ENCODE results near the gene WDR73. TPM values are rescaled to one million over a fixed set of nuclear protein-coding genes. Genes with fewer than 3 reads are reported as not detected.

WDR73 gene
- total RNA-seq, 1 donor from 2014 or later, result 51.8 TPM

GRCh38 chr15:84661001-84661400 lies 6.9 kb upstream of the WDR73 start:
- Mint-ChIP-seq H3K4me1 (ENCODE audit: unreplicated experiment) (peaks cover 12% of the 10 kb centered on the region), H3K27me3 (peaks cover 5% of the 10 kb centered on the region), H3K36me3 (peaks cover 7% of the 10 kb centered on the region), H3K4me3 (no peak overlapping the region), H3K27ac (no peak overlapping the region), H3K9me3 (no peaks in the 10 kb centered on the region)
- TF ChIP-seq CTCF (conservative IDR thresholded peaks at IDR 0.05), result no peak
- no peak for DNase-seq (ENCODE audit: extremely low spot score, unreplicated experiment)

- H3K4me1 Mint-ChIP-seq (ENCODE audit: unreplicated experiment), result peaks cover 12% of the 10 kb centered on the region
- no peak for DNase-seq (ENCODE audit: extremely low spot score, unreplicated experiment)
- peak overlapping the region; percentile 60 for H3K4me3 Mint-ChIP-seq
- no peak overlapping the region for H3K27ac Mint-ChIP-seq
- no peaks in the 10 kb centered on the region for H3K9me3 Mint-ChIP-seq
- H3K27me3 Mint-ChIP-seq, result peaks cover 5% of the 10 kb centered on the region
- peaks cover 3% of the 10 kb centered on the region for H3K36me3 Mint-ChIP-seq
- no peak for TF ChIP-seq CTCF (conservative IDR thresholded peaks at IDR 0.05)
Observed at GRCh38 chr15:84659904-84660781, 6.1 kb upstream of the WDR73 start.

- Mint-ChIP-seq H3K27me3 (peaks cover 5% of the 10 kb centered on the region), H3K27ac (peak overlapping the region; percentile 73), H3K4me1 (ENCODE audit: unreplicated experiment) (peaks cover 16% of the 10 kb centered on the region), H3K9me3 (no peaks in the 10 kb centered on the region), H3K4me3 (peak overlapping the region; percentile 83), H3K36me3 (no peaks in the 10 kb centered on the region)
- no peak for TF ChIP-seq CTCF (conservative IDR thresholded peaks at IDR 0.05)
- no peak for DNase-seq (ENCODE audit: extremely low spot score, unreplicated experiment)
Observed at GRCh38 chr15:84658788-84659411, 4.8 kb upstream of the WDR73 start.

GRCh38 chr15:84658080-84658787 lies 4.2 kb upstream of the WDR73 start, which contains the start of gene NMB:
NMB (minus strand) TSS chr15:84658199; CDS start chr15:84658152, 47 bp downstream.
- Mint-ChIP-seq H3K27me3 (peaks cover 5% of the 10 kb centered on the region), H3K4me3 (peak within 1 kb of the TSS; percentile 85), H3K27ac (peak within 1 kb of the TSS; percentile 73), H3K4me1 (ENCODE audit: unreplicated experiment) (peaks cover 16% of the 10 kb centered on the region), H3K9me3 (no peaks in the 10 kb centered on the region), H3K36me3 (no peaks in the 10 kb centered on the region)
- peak; percentile 86 for DNase-seq (ENCODE audit: extremely low spot score, unreplicated experiment)
- peak; percentile 78 for TF ChIP-seq CTCF (conservative IDR thresholded peaks at IDR 0.05)

GRCh38 chr15:84657748-84658079 lies 3.6 kb upstream of the WDR73 start:
- H3K27me3 Mint-ChIP-seq, result peaks cover 5% of the 10 kb centered on the region

More at GRCh38 chr15:84657748-84658079, 3.6 kb upstream of the WDR73 start:
- no peak for DNase-seq (ENCODE audit: extremely low spot score, unreplicated experiment)
- H3K9me3 Mint-ChIP-seq, result no peaks in the 10 kb centered on the region
- peak overlapping the region; percentile 85 for H3K4me3 Mint-ChIP-seq
- peak overlapping the region; percentile 50 for H3K27ac Mint-ChIP-seq
- H3K4me1 Mint-ChIP-seq (ENCODE audit: unreplicated experiment), result peaks cover 16% of the 10 kb centered on the region
- no peak for TF ChIP-seq CTCF (conservative IDR thresholded peaks at IDR 0.05)
- H3K36me3 Mint-ChIP-seq, result no peaks in the 10 kb centered on the region
